Left cardiac atrium (tissue), 4 donors: Measurements from ENCODE around the gene ABHD16A. TPM values are rescaled to one million over a fixed set of nuclear protein-coding genes. Genes with fewer than 3 reads are reported as not detected.
A peak's percentile ranks its signal among the peaks of the same experiment; 100 is the strongest.

ENCODE experiments used
- ATAC-seq, 2 donors: fragments of 200-7000 bp; cut with Tn5 transposase; one replicate each; pipeline ENCODE4 v1.9.1; 2020; ENCODE audit warnings: mild to moderate bottlenecking in 2 of 2, moderate library complexity in 2 of 2
- DNase-seq: peaks from one replicate; pipeline ENCODE4 v3.0.0-alpha.2; 2020
- intact Hi-C, 2 donors: fragments of 100-400 bp; cut with DNase I; formaldehyde crosslinking; loops; one replicate each; pipeline versions ENCODE4 v1.14.1 to v1.15.1; 2022 to 2023
- total RNA-seq, 2 donors: library from RNA; stranded (reverse); fragmentation: NEBNext Ultra II Directional; extraction: Animal tissue kit (Norgen Biotek cat#: 25700); gene quantifications; one replicate each; pipeline ENCODE4 v1.2.1, GENCODE V29; 2021
- donor health status: DM: no; HTN: yes; CAD: no.
- donor health status: DM: no; HTN: yes; CAD: no; lungs with severe emphysema.
- donor health status: DM: yes; HTN: yes; CAD: no.
- donor health status: Dilated cardiomyopathy.

The ABHD16A gene
- total RNA-seq, 2 donors from 2014 or later = 33.5 to 36.3 TPM

- intact Hi-C loops = no loop called here
Measured at GRCh38 chr6:31676904-31677303, 26.2 kb downstream of the ABHD16A start.

DNA sequence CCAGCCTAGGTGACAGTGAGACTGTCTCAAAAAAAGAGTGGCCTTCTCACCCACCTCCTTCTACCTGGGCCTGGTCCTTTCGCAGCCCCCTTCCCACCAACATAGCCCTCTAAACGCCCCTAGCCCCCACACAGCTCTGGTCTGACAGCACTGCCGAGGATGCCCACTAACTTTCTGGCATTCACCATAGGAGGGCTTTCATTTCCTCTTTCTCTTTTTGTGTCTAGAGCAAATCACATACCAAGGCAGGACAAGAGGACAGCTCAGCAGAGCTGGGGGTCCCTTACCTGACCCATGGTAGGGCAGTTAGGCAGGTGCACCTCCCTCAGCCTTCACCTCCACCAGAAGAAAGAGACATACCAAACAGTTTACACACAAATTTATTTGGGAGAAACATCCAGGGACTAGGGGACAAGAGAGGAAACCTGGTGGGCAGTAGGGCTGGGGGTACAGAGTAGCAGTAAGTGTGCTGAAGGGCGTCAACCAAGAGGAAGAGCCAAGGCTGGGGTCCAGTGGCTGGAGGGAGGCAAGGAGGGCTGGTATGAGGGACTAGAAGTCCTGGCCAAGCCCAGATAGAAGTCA is 26.7 kb downstream of the ABHD16A start:
- no peak for ATAC-seq
- intact Hi-C loops = no loop called here
- no peak for DNase-seq

More at GRCh38 chr6:31676904-31677303, 26.2 kb downstream of the ABHD16A start:
- ATAC-seq = no peak
- no peak for DNase-seq

DNA sequence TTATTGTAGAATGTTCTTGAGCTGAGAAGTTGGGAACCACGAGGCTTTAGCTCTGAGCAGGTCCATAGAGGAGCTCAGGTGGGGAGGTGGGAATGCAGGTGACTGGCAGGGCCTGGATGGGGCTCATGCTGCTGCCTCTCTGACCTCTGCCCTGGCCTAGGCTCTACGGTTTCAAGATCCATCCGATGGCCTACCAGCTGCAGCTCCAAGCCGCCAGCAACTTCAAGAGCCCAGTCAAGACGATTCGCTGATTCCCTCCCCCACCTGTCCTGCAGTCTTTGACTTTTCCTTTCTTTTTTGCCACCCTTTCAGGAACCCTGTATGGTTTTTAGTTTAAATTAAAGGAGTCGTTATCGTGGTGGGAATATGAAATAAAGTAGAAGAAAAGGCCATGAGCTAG is 33.4 kb downstream of the ABHD16A start, which contains the start of gene LY6G5B:
LY6G5B (plus strand) TSS at position 301 of the 400 bp plus-strand sequence. CDS start 975 bp downstream, outside the sequence.
- intact Hi-C loops = no loop called here
- ATAC-seq = no peak
- no peak for DNase-seq

DNA sequence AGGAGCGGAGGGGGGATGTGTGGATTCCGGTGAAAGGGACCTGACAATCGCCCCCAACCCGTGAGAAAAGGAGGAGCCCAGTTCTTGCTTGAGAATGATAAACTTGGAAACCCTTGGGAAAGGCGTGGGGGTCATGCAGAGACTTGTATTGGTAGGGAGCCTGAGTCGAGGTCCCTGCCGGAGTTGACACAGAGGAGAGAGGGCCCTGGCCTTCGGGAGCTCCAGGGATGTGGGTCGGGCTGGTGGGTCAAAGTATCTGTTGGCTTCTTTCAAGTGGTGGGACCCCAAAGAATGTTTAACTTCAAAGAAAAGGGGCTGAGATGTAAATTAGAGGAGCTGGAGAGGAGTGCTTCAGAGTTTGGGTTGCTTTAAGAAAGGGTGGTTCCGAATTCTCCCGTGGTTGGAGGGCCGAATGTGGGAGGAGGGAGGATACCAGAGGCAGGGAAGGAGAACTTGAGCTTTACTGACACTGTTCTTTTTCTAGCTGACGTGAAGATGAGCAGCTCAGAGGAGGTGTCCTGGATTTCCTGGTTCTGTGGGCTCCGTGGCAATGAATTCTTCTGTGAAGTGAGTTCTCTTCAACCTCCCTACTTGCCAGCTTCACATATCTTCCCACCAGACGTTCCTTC is 36.7 kb downstream of the ABHD16A start:
- intact Hi-C loops = no loop called here
- ATAC-seq (no peak), DNase-seq (no peak)

- intact Hi-C loops = no loop called here
- DNase-seq = peak; percentile 99
- ATAC-seq = peak; percentile 91 to 93
Measured at GRCh38 chr6:31665501-31666336, 37.4 kb downstream of the ABHD16A start, which contains the start of gene CSNK2B. Gene CSNK2B (plus strand): TSS chr6:31666080. CDS start chr6:31666832, 752 bp downstream.

DNA sequence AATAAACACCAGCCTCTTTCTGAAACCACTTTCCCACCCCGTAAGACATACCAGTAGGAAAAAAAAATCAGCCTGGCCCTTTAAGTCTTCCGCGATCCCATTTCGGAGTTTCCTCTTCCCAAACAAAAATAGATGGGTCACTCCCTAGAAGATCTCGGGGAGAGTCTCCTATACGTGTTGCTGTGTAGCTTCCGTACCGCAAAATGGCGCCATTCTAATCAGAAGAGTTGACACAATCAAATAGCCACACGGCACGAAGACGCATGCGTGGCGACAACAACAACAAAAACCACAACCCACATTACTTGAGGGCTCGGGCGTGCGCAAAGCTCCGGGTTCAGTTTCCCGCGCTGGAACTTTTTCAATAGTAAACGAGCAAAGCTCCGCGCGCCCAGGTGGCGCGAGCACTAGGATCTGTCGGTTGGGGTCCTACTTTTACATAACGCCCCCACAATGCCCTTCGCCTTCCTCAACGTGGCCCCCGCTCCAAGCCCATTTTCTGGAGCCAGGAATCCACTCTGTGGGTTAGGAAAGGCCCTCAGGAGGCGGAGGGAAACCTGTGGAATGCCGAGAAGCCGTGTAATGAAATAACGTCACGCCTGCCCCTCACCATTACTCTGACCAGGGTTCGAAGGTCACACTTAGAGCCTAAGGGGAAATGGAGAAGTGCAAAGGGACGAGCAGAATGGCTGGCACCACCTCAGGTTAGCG is 38.2 kb downstream of the ABHD16A start, which contains the start of gene GPANK1:
GPANK1 (minus strand) TSS at position 208 of the 711 bp plus-strand sequence. CDS start 519 bp downstream, outside the sequence.
- peak; percentile 64 to 67 for ATAC-seq
- intact Hi-C loops = no loop called here
- DNase-seq = peak; percentile 92

GRCh38 chr6:31663961-31664789 is 38.9 kb downstream of the ABHD16A start:
- peak; percentile 64 for DNase-seq
- intact Hi-C loops = no loop called here
- ATAC-seq = peak in 1 of 2 donors; percentile 9

GRCh38 chr6:31663126-31663960 is 39.8 kb downstream of the ABHD16A start:
- no peak for DNase-seq
- ATAC-seq = no peak
- intact Hi-C loops = no loop called here

DNA sequence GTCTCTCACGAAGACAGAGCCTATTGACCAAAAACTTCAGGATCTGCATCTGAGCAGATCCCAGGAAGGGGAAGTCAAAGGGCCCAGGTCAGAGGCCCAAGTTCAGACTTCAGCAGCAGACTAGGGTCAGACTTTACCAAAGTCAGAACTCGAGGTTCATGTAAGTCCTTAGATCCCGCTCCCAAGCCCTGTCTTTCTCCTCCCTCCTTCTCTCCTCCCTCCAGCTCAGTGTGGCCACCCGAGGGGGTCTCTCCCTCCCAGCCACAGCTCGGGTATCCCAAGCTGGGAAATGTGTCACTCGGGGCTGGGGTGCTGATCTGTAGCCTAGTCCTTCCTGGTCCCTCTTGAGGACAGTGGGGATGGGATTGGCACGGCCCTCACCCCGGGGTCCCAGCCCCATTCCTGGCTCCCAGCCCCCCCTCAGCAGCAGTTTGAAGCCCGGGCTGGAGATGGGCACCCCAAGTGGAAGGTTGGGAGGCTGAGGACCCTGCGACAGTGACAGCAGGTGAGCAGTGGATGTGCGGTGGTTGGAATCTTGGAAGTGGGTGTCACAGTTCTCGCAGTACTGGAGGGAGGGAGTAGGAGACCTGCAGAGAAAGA is 40.9 kb downstream of the ABHD16A start:
- DNase-seq = no peak
- intact Hi-C loops = no loop called here

DNA sequence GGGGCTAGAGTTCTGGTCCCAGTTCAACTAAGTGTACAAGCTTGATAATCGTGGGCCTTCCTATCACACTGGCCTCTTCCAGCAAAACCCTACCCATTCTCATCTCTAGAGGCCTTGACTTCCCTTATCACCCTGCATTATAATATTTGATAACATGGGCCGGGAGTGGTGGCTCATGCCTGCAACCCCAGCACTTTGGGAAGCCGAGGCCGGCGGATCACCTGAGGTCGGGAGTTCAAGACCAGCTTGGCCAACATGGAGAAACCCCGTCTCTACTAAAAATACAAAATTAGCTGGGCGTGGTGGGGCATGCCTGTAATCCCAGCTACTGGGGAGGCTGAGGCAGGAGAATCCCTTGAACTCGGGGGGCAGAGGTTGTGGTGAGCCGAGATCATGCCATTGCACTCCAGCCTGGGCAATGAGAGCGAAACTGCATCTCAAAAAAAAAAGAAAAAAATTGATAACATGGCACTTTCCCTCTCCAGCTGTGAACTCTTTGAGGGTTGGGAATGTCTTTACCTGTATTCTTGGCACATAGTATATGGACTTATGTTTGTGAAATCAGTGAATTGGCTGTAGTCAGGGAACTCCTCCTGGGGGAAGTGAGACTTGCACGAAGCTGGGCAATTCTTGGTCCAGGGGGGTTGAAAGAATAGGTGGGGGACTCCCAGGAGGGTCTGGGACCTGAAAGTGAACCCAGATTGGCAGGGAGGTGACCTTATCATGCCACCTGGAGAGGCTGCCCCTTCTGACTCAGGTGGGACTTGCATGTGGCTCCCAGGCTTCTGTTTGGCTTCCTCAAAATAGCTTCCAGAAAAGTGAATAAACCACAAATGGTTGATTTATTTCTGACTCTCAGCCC is 41.6 kb downstream of the ABHD16A start:
- intact Hi-C loops = no loop called here
- ATAC-seq (no peak), DNase-seq (no peak)

More for the DNA sequence above, 40.9 kb downstream of the ABHD16A start:
- no peak for ATAC-seq

GRCh38 chr6:31660381-31661261 is 42.5 kb downstream of the ABHD16A start, which contains the start of gene C6orf47:
Gene C6orf47 (minus strand): TSS chr6:31660778. CDS start chr6:31659947, 831 bp downstream.
- ATAC-seq = peak; percentile 86
- DNase-seq = peak; percentile 93
- intact Hi-C loops = no loop called here

GRCh38 chr6:31659649-31660380 is 43.3 kb downstream of the ABHD16A start:
- intact Hi-C loops = no loop called here
- ATAC-seq (peak in 1 of 2 donors; percentile 4), DNase-seq (no peak)

DNA sequence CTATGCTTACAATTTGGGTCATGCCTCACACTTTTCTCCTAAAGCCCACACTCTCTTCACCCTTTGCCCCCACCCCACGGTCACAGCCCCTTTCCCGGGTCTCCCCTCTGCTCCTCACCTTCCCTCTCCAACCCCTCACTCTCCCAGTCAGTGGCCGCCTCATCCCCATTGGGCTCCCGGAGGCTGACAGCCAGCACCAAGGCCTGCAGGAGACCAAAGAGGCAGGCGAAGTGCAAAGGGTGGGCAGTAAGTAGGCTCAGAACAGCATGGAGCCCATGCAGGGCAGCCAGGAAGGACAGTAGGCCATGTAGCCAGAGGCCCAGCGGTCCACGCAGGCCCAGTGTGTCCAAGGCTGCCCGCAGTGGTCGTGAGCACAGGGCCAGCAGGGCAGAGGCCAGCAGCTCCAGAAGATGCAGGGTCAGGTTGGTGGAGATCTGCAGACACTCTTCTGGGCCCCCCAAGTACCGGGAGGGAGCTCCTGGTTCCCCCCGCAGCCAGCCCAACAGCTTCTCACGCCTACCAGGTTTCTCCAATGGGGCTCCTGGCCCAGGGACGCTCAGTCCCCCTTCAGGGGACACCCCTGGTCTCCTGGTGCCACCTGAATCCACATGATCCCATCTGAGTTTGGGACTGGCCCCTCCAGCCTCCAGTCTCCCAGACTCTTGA is 44.0 kb downstream of the ABHD16A start:
- ATAC-seq = no peak
- intact Hi-C loops = no loop called here

GRCh38 chr6:31658158-31658688 is 44.9 kb downstream of the ABHD16A start:
- intact Hi-C loops = no loop called here
- DNase-seq (no peak), ATAC-seq (no peak)

More for the DNA sequence above, 44.0 kb downstream of the ABHD16A start:
- no peak for DNase-seq
